Right renal cortex interstitium (tissue), 3 donors: ENCODE results near the gene TBC1D4. TPM values are rescaled to one million over a fixed set of nuclear protein-coding genes. Genes with fewer than 3 reads are reported as not detected.

Experiments used
- DNase-seq, 3 donors: peaks; one replicate each; pipeline ENCODE4 v3.0.0-alpha.2; 2013; ENCODE audit warnings: low read depth in 3 of 3, low spot score in 2 of 3
- polyA plus RNA-seq, 3 donors: library from polyadenylated mRNA; unstranded; fragments of 120-200 nt; gene quantifications; one replicate each; pipeline ENCODE4 v1.2.1, GENCODE V29; 2013; ENCODE audit not compliant: insufficient read length in 3 of 3

Gene TBC1D4
- polyA plus RNA-seq, 3 donors, result 49.1 to 56.6 (median 53.3) TPM

DNA sequence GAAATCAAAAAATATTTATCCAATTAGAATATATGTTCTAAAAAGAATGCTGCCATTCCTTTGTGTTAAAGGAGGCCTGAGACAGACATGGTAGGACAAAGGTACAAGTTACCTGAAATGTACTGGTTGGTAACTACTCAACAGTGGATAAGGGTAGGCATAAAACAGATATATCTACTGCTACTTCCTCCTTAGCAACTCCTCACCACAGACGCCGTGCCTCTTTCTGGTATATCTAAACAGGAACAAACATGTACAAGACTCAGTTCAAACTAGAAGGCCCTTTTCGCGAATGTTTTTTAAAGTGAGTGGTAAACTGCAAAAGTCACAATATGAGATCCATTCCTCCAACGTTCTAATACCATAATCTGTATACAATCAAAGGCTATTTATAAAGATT lies 86.9 kb downstream of the TBC1D4 start:
- DNase-seq, result no peak

DNA sequence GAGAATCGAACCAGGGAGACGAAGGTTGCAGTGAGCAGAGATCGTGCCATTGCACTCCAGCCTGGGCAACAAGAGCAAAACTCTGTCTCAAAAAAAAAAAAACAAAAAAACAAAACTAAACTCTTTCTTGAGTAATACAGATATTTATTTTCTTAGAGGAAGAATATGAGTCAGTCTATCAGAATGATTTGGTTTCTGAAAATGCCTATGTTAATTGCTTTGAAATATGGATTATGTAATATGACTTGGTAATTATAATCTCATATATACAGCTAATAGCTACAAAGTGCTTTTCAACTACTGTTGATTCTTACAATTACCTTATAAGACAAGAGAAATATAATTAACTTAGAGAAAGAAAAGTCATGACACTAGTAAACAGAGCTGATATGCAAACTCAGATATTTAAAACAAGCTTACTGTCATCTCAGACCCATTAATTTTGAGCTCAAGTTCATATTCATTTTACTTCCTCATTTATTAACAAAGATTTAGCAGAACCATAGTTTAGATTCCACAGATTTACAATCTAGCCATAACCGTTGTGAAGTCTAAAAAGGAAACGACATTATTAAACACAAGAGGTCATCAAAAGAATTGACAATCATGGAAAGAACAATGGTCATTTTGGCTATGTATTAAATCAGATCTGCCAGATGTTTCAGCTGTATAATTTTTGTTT lies 88.0 kb downstream of the TBC1D4 start:
- no peak for DNase-seq

DNA sequence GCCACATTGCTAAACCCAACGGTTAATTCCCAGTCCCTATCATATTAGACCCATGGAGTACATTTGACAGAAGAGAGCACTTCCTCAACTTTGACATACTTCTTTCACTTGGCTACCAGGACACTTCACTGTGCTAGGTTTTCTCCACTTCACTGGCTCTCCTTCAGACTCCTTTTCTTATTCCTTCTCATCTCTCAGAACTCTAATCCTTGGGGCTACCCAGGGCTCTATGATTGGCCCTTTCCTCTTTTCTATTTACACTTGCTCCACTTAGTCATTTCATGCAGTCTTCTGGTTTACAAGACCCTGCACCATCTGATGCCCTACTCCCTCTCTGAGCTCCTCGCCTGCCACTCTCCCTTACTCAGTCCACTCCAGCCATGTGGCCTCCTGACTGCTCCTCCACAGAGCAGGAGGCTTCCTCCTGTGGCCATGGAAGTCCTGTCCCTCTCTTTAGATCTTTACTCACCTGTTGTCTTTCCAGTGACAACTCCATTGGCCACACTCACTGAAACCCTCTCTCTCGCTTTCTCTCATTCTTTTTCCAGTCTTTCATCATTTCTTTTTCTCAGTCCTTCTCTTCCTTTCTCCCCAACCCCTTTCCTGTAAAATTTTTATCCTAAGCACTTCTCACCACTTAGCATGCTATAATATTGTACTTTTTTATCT lies 90.4 kb downstream of the TBC1D4 start:
- no peak for DNase-seq

DNA sequence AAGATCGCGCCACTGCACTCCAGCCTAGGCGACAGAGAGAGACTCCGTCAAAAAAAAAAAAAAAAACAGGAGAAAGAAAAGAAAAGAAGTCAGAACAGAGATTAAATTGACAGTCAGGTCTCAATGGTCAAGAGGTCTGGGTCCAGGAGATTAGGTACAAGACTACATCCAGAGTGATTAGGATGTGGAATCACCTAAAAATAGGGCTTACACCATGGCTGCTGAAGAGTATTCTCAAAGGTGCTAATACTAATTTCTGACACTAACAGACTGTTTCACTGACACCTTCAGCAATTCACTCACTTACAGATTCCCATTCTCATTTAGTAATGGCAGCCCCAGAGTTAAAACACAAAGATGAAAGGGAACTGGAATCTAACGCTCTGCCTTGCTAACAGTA lies 91.7 kb downstream of the TBC1D4 start:
- no peak for DNase-seq

DNA sequence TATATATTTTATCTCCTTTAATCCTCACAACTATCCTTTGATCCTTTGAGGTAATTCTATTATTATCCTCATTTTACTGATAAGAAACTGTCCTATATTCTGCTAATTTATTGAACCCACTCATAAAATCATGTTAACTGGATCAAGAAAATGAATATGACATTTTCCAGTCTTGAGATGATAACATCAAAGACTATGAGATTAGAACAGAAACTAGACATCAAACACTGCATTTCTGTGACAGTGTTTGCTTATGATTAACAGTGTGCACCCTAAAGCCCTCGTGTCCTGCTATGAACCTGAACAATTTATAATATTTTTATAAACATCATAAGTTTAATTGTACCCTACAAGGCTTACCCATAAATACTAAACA lies 96.3 kb downstream of the TBC1D4 start:
- no peak for DNase-seq

DNA sequence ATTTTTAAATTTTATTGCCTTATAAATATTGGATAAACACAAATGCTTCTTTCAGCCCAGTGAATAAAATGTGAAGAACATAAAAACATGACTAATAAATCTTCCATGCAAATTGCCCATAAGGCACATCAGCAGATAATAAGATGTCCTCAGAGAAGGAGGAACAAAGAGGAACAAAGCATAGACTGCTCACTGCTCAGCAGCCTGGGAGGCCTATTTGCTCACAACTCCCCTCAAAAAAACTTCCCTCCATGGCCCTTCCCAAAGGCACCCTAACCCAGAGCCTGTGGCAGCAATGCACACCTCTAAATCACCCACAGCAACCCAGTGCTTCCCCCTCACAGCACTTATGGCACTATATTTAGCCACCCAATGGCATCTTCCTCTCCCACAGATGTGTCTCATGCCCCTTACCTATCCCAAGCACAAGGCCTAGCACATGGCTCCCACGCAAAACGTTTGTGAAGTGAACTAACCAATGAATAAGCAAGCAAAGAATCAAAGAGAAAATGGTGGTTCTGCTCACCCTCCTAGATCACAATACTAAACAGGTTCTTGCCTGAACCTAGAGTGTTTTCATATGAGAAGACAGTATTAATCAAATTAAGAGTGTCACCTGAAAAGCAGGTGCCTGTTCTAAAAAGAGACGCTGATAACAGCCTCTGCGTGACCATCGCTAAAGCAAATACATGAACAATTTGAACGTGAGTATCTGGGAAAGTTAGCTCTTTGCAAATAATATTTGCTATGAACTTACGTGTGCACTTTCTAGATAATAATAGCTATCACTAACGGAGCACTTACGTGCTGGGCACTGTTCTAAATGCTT lies 96.9 kb downstream of the TBC1D4 start:
- no peak for DNase-seq

DNA sequence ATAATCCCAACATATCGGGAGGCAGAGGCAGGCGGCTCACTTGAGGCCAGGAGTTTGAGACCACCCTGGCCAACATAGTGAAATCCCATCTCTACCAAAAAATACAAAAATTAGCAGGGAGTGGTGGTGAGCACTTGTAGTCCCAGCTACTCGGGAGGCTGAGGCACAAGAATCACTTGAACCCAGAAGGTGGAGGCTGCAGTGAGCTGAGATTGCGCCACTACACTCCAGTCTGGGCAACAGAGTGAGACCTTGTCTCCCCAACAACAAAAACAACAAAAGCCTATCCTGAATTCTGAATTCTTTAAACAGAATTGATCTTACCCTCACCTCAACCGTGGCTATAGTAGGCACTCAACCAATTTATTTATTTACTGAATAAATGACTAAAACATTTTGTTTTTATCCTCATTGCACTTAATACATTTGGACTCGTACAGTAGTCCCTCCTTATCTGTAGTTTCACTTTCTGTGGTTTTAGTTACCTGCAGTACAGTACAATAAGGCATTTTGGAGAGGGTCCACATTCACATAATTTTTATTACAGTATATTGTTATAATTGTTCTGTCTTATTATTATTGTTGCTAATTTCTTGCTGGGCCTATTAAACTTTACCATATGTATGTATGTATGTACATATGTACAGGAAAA lies 98.8 kb downstream of the TBC1D4 start:
- DNase-seq, result no peak

DNA sequence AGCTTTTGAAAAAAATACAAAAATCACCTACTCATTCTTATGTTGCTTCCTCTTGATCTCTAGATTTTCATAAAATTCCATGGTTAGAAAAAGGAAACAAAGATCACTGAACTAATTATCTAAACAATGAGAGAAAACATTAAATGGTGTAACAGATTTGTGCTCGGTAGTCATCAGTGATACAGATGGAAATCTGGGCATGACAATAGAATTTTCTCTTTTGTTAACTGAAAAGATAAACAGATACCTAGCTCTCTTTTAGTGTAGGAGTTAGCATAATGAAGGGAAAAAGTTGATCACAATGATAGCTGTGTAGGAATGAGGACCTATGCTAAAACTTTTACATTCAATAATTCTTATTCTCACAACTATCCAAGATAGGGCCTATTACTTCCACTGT lies 103.7 kb downstream of the TBC1D4 start:
- no peak for DNase-seq

DNA sequence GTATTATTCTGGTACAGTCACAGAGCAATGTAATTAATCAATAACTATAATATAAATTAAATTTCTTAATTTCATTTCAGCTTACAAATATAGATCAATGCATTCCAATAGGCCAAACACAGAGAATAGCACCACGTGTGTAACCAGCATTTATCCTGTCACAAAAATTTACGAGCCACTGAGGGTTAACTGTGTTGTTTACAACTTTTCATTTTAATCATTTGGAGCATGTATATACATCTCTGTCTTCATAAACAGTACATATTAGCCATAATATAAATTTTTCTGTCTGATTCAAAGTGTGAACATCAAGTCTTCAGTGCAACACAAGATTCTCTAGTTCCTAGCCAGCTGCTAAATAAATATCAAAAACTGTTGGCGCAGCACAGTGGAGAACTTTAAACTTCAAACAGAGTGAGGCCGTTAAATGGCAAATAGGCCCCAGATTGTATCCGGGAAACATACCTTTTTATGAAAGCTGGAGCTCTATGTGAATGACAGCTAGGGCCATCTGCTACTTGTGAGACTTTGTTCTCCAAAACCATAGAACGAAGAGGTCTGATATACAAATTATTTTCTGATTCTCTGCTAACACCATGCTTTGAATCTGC lies 105.1 kb downstream of the TBC1D4 start:
- no peak for DNase-seq

DNA sequence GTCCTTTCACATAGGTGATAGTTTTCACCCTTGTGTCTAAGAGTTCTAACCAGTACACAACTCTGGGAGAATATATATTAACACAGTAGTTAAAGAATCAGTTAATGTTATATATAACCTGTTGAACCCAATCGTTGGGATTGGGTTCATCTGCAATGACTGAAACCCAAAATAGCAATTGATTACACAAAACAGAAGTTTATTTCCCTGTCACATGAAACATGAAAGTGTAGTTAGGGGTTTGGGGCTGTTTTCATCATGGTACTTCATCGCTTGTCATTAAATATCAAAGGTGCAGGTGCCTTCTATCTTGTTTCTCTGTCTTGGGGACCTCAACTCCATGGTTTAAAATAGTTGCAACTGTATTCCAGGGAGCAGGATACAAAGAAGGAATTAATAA lies 106.6 kb downstream of the TBC1D4 start:
- DNase-seq, result no peak

DNA sequence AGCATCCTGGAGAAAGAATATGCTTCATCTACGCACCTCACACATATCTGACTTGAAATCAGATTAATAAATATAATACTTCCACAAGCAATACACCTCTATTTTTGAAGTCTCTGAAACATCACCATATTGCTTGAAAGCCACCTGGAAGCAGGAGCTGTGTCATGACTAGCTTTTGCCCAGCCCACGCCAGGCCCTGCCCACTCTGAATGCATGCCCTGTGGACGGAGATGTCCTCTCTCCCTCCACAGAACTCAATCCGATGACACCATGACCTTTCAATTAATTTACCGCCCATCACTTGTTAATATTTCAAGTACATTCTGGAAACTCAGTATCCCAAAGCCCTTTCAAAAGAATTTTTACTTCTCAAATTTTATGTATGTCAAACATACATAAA lies 108.0 kb downstream of the TBC1D4 start:
- DNase-seq, result no peak

DNA sequence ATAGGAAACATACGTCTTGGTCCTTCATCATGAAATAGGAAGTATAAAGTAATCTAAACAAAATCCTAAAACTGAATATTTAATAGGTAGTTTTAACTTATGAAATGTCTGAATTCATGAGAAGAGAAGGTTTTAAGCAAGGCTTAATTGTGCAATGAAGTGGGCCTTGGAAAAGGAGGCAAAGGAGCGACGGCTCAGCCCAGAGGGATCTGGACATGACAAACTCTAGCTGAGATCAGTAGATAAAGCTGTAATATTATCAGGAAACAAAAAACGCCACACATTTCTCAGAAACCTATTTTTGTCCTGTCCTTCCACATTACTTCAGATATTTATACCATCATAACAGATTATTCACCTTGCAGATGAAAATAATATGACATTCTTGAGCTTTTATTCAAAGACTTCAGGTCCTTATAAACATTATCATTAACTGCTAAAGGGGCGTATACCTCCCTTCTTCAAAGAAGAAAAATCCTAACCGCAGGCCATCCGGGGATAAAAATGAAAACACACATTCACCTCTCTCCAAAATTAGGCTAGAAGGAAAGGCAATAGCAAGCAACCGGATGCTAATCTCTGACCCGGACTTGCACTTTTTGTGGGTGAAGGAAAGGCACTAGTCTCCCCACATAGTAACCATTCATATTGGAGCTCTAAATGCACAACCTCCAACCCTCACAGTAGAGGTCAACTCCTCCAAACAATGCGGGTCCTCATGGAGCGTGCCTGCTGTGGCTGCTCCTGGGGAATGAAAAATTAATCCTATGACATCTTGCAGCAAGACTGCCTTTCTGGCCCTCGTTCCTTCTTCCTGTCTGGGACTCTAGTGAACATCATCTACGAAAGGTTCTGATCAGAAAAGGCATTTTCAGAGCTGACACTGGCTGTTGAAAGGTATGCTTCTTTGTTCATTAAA lies 108.8 kb downstream of the TBC1D4 start:
- DNase-seq, result no peak

DNA sequence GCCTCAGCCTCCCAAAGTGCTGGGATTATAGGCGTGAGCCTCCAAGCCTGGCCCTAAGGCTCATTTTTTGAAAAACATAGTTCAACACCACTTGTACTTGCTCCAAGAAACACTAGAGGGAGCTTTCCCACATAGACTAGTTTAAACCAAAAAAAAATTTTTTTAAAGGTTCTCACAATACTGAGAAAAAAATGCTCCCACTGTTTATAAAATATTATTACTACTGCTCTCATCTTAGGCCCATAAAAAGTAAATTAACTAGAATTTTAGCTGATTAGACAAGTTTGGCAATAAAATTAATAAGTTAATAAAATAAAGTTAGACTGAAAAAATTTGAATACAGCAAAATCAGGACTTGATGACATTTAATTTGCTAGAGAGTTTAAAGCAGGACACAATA lies 109.5 kb downstream of the TBC1D4 start:
- peak in 2 of 3 donors; percentile 23 to 30 for DNase-seq

DNA sequence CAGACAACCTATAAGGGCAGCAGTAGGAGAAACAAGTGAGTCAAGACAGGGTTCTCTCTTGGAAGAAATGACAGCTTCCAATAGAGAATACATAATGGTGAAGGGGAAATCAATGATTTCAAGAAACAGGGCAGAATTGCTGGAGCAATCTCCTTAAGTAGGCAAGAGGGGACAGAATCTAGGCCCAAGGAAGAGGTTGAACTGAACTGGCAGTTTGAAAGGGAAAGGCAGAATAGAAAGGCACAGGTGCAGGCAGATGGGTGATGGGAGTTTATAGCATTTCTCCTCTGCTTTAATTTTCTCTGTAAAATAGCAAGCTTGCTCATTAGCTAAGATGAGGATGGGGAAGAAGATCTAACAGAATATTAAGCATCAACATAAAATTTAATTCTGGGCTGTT lies 110.8 kb downstream of the TBC1D4 start:
- no peak for DNase-seq

DNA sequence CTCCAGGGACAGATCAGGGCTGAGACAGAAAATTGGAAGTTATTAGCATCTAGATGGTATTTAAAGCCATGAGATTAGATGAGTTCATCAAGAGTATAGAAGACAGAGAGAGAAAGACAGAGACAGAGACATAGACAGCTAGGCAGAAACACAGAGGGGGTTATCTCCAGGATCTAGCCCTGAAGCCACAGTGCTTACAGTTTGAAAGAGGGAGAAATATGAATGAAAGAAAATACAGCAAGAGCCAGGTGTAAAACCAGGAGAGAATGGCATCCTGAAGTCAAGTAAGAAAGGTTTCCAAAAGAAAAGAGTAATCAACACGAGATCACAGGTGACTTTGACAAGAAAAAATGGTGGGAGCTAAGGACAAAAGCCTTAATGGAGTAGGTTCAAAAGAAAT lies 111.2 kb downstream of the TBC1D4 start:
- DNase-seq, result no peak

DNA sequence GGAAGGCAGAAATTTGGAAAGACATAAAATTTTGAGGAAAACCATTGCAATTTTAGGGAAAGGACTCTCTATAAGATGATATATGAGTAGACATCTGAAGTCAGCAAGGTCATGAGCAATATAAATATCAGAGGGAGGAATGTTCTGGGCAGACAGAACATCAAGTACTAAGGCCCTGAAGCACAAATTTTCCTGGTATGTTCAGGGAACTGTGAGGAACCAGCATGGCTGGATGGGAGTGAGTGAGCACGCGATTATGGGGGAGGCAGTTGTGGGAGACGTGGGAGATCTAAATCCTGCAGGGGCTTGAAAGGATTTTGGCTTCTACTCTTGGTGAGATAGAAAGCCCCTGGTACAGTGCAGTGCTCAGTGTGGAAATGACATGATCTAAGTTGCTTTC lies 112.0 kb downstream of the TBC1D4 start:
- DNase-seq, result no peak

DNA sequence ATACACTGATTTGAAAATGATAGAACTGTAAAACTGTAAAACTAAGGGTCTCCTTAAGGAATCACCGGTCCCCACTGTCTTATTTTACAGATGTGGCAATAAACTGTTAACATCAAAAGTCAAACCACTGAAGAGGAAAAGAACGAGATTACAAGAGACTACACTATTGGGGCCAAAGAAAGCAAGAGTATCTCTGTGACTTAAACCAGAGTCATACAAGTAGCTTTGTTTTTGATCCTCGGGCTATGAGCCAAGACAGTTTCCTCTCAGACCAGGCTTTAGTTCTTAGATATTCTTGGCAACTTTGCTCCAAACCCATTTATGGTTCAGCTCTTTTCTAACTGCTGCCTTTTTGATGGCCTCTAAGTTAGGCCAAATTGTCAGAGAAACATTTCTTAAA lies 113.8 kb downstream of the TBC1D4 start:
- DNase-seq, result peak in 2 of 3 donors; percentile 24 to 31

DNA sequence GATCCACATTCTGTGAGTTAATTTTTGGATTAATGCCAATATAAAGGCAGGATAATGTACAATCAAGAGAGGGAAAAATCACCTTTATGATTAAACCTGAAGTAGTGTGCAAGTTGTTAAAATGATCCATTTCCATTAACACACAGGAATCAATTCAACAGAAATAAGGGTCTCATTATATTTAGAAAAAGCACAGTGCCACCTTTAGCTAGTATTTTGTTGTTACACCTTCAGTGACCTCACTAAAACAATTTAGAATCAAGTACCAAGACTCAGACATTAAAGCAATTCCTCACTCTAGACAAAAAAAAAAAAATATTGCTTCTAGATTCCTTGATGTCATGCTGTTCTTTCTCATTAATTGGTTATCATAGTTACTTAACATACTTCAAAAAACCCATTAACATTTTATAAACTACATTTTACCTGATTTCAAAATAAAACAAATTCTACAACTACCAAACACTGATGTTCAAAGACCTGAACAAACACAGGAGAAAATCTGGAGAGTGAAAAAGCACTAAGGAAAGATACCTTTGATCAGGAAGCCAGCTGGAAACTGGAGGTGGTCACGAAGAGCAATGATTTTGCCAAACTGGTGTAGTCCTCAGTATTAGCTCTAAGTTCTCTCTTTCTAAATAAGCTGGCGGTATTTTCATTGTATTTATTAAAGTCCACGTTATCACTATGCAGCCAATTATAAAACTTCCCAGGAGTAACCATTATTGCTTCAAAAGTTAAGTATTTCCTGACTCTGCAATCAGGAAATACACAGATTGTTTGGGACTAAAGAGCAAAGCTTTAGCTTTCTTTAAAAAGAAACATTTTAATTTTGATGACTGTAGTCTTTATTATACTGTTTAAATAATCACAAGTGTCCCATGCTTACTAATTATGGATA lies 115.3 kb downstream of the TBC1D4 start:
- no peak for DNase-seq

DNA sequence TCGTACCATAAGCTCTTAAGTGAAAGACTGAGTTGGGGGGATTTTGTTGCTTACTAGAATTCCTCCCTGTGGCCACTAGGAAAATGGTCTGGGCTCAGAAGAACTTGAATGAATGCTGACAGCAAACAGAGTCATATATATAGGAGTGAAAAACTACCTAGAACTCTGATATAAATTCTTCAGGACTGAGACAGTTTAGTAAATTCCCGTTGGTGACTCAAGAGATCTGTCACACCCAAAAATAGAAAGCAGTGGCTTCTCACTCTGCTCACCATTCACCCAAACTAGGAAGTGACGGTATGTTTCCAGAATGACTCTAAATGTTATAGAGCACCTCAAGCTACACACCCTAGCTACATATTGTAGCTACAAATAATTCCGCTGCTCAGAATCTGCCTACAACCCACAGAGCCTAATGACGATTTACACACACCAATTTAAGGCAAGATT lies 116.2 kb downstream of the TBC1D4 start:
- DNase-seq, result no peak
